CD14-positive monocyte (primary cell): ENCODE results near the gene DGCR6L. TPM values are rescaled to one million over a fixed set of nuclear protein-coding genes. Genes with fewer than 3 reads are reported as not detected.
"Not testable (repeated sequence)": the region's sequence is repeated elsewhere in the genome, so short reads cannot be mapped to it uniquely, and the experiment has no call there.

Experiments
- DNase-seq, 3 donors: peaks; one replicate each; pipeline ENCODE4 v3.0.0-alpha.2; 2011 to 2022
- H2AFZ ChIP-seq: 2 replicates; pipeline ENCODE4 v1.6.0; 2012; ENCODE audit warnings: mild to moderate bottlenecking, low read depth, low read length, inconsistent platforms; ENCODE audit not compliant: insufficient read depth, poor library complexity, severe bottlenecking
- H3K27ac ChIP-seq, 2 donors: 1 replicate in 1 of 2; 2 replicates in 1 of 2; pipeline ENCODE4 v1.5.1; 2012 to 2013; ENCODE audit warnings: low read length in 2 of 2, control low read depth in 1 of 2, inconsistent platforms in 1 of 2, low read depth in 1 of 2, mild to moderate bottlenecking in 1 of 2
- H3K27me3 ChIP-seq, 2 donors: one replicate each; pipeline versions ENCODE4 v1.6.0 to v1.6.1; 2011 to 2013; ENCODE audit warnings: low read length in 2 of 2; ENCODE audit not compliant: control insufficient read depth in 2 of 2, insufficient read depth in 2 of 2
- H3K36me3 ChIP-seq, 2 donors: replicated peaks in 1 of 2; 1 replicate in 1 of 2; 2 replicates in 1 of 2; pipeline versions ENCODE4 v1.5.1 to v1.6.1; 2012 to 2013; ENCODE audit warnings: low read length in 2 of 2, control low read depth in 1 of 2, inconsistent platforms in 1 of 2, mild to moderate bottlenecking in 1 of 2; ENCODE audit not compliant: insufficient read depth in 2 of 2, control insufficient read depth in 1 of 2
- H3K4me1 ChIP-seq, 2 donors: 1 replicate in 1 of 2; 2 replicates in 1 of 2; pipeline versions ENCODE4 v1.5.1 to v1.6.1; 2012 to 2013; ENCODE audit warnings: low read length in 2 of 2, control low read depth in 1 of 2, inconsistent platforms in 1 of 2, mild to moderate bottlenecking in 1 of 2, moderate library complexity in 1 of 2; ENCODE audit not compliant: insufficient read depth in 2 of 2, control insufficient read depth in 1 of 2
- H3K4me2 ChIP-seq: replicated peaks from 2 replicates; pipeline ENCODE3; 2012; ENCODE audit warnings: low read length, moderate library complexity, mild to moderate bottlenecking; ENCODE audit not compliant: poor library complexity, severe bottlenecking; ENCODE audit errors: extremely low read depth
- H3K4me3 ChIP-seq, 3 experiments: fragments of 200-600 bp in 1 of 3; sonication (generic) in 1 of 3; replicated peaks in 1 of 3; 1 replicate in 2 of 3; 2 replicates in 1 of 3; pipeline ENCODE4 v1.5.1; 2011 to 2013; ENCODE audit warnings: low read length in 3 of 3, mild to moderate bottlenecking in 3 of 3, control low read depth in 2 of 3, low read depth in 2 of 3, inconsistent platforms in 1 of 3, moderate library complexity in 1 of 3
- H3K79me2 ChIP-seq: 2 replicates; pipeline ENCODE4 v1.6.0; 2012; ENCODE audit warnings: mild to moderate bottlenecking, control low read depth, inconsistent platforms, low read length, moderate library complexity; ENCODE audit not compliant: insufficient read depth
- H3K9ac ChIP-seq: 2 replicates; pipeline ENCODE4 v1.6.0; 2017; ENCODE audit warnings: low read length, mild to moderate bottlenecking; ENCODE audit not compliant: insufficient read depth, poor library complexity, severe bottlenecking
- H3K9me3 ChIP-seq, 2 donors: replicated peaks in 1 of 2; 1 replicate in 1 of 2; 2 replicates in 1 of 2; pipeline versions ENCODE4 v1.5.1 to v1.6.1; 2012 to 2013; ENCODE audit warnings: low read length in 2 of 2, control low read depth in 1 of 2; ENCODE audit not compliant: control insufficient read depth in 1 of 2, insufficient read depth in 1 of 2
- H4K20me1 ChIP-seq: 2 replicates; pipeline ENCODE4 v1.6.0; 2012; ENCODE audit warnings: mild to moderate bottlenecking, low read length, control low read depth, moderate library complexity; ENCODE audit not compliant: insufficient read depth
- H3K27ac Mint-ChIP-seq, 7 donors: one replicate each; pipeline ENCODE4 v1.8.0; 2020; ENCODE audit warnings: mild to moderate bottlenecking in 7 of 7, mixed read lengths in 7 of 7, moderate library complexity in 6 of 7, inconsistent platforms in 2 of 7
- H3K27me3 Mint-ChIP-seq, 3 donors: one replicate each; pipeline ENCODE4 v1.8.0; 2021 to 2022; ENCODE audit warnings: low read depth in 3 of 3, mild to moderate bottlenecking in 3 of 3, mixed read lengths in 3 of 3, moderate library complexity in 3 of 3, inconsistent platforms in 1 of 3
- H3K36me3 Mint-ChIP-seq, 2 donors: one replicate each; pipeline ENCODE4 v1.8.0; 2020; ENCODE audit warnings: mixed read lengths in 2 of 2, inconsistent platforms in 1 of 2, mild to moderate bottlenecking in 1 of 2
- H3K4me1 Mint-ChIP-seq: one replicate; pipeline ENCODE4 v1.8.0; 2020; ENCODE audit warnings: mild to moderate bottlenecking, mixed read lengths
- H3K4me3 Mint-ChIP-seq, 2 donors: one replicate each; pipeline ENCODE4 v1.8.0; 2020; ENCODE audit warnings: mild to moderate bottlenecking in 2 of 2, mixed read lengths in 2 of 2, moderate library complexity in 1 of 2
- H3K9me3 Mint-ChIP-seq, 7 donors: one replicate each; pipeline ENCODE4 v1.8.0; 2020 to 2022; ENCODE audit warnings: mixed read lengths in 7 of 7, mild to moderate bottlenecking in 6 of 7, moderate library complexity in 6 of 7, inconsistent platforms in 2 of 7
- CTCF ChIP-seq: fragments of 200-600 bp; IDR thresholded peaks from one replicate; pipeline ENCODE4 v1.8.0; 2022; ENCODE audit warnings: antibody characterized with exemption, mild to moderate bottlenecking
- WGBS: methylation state at CpG from one replicate; pipeline ENCODE4 v1.1.5; 2013; ENCODE audit warnings: missing lambda C conversion rate; ENCODE audit not compliant: insufficient coverage; 5-methylcytosine and 5-hydroxymethylcytosine counted together
- intact Hi-C, 2 donors: fragments of 100-400 bp; cut with micrococcal nuclease; formaldehyde crosslinking; loops; one replicate each; pipeline versions ENCODE4 v1.15.0 to v1.15.1; 2023
- polyA plus RNA-seq, 3 donors: library from polyadenylated mRNA; depleted of rRNA in 1 of 3; unstranded in 2 of 3; stranded (reverse) in 1 of 3; fragments of 300-500 nt in 2 of 3; fragments of >200 nt in 1 of 3; fragmentation: Illumina TruSeq in 2 of 3; gene quantifications; 1 replicate in 2 of 3; 2 replicates in 1 of 3; pipeline ENCODE4 v1.2.3, GENCODE V29; 2012 to 2021

The DGCR6L gene
- polyA plus RNA-seq, 3 donors, result 33.0 to 62.8 (median 56.3) TPM

DNA sequence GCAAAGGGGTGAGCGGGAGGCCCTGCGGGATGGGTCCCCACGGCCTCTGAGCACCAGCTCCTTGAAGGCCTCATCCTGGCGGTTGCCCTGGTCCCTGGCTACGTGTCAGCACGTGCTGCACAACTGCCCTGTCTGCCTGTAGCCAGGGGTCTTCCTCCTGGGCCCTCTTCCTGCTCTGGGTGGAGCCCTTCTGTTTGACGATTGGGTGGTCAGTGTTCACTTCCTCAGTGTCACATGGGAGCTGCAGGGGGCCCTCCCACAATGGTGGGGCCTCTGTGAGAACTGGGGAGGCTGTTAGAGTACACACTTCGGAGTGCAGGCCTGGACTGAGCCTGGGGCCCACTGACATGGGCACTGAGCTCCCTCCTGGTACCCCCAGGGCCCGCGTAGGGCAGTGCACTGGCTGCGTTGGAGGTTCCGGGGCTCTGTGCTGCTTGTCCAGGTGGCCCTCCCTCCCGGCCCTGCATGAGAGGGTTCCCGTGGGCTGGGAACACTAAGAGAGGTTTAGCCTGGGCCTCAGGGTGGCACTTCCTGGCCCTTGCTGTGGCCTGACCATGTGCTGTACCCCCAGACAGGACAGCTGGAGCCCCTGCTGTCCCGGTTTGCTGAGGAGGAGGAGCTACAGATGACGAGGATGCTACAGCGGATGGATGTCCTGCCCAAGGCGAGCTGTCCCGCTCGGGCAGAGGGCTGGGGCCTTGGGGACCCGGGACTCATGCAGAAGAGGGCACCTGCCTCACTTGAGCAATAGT lies 13.8 kb downstream of the DGCR6L start:
- no peak overlapping the region for H2AFZ ChIP-seq
- no peak overlapping the region for H3K27ac ChIP-seq
- no peaks in the 10 kb centered on the region for H3K4me1 ChIP-seq
- H3K27me3 Mint-ChIP-seq, result peaks cover 10 to 18% (median 10%) of the 10 kb centered on the region in 3 donors
- no peaks in the 10 kb centered on the region for H3K79me2 ChIP-seq
- no peaks in the 10 kb centered on the region for H4K20me1 ChIP-seq
- no peak overlapping the region for H3K9ac ChIP-seq
- no peak overlapping the region for H3K4me3 Mint-ChIP-seq
- H3K9me3 Mint-ChIP-seq, result peaks cover 0 to 2% (median 0%) of the 10 kb centered on the region in 7 donors
- whole genome bisulfite sequencing, result 82% methylated on average over 19 of the region's 21 CpGs
- no peaks in the 10 kb centered on the region for H3K36me3 Mint-ChIP-seq
- no peak overlapping the region for H3K27ac Mint-ChIP-seq
- intact Hi-C loops, result no loop called here
- no peaks in the 10 kb centered on the region for H3K36me3 ChIP-seq
- peaks cover 0 to 6% of the 10 kb centered on the region in 2 donors for H3K27me3 ChIP-seq
- no peak for DNase-seq
- no peak overlapping the region for H3K4me2 ChIP-seq
- no peaks in the 10 kb centered on the region for H3K9me3 ChIP-seq
- no peaks in the 10 kb centered on the region for H3K4me1 Mint-ChIP-seq
- H3K4me3 ChIP-seq, result no peak overlapping the region
- TF ChIP-seq CTCF, result no peak

GRCh38 chr22:20305230-20305893 lies 14.5 kb downstream of the DGCR6L start:
- H3K36me3 Mint-ChIP-seq, H3K4me3 ChIP-seq, H3K79me2 ChIP-seq, H3K27me3 ChIP-seq, H3K27ac Mint-ChIP-seq, H3K4me1 Mint-ChIP-seq, H3K9me3 ChIP-seq, H3K9ac ChIP-seq, DNase-seq, H4K20me1 ChIP-seq, H3K36me3 ChIP-seq, H3K4me1 ChIP-seq, intact Hi-C loops, H3K4me2 ChIP-seq, H3K9me3 Mint-ChIP-seq, H2AFZ ChIP-seq, H3K27ac ChIP-seq, H3K4me3 Mint-ChIP-seq: not testable (repeated sequence)
- 100% methylated on average over 4 of the region's 12 CpGs for WGBS
- peaks cover 16 to 25% (median 17%) of the 10 kb centered on the region in 3 donors for H3K27me3 Mint-ChIP-seq
